Camera-type eye (tissue), 1 donor: ENCODE measurements around the gene HAND1. TPM values are rescaled to one million over a fixed set of nuclear protein-coding genes. Genes with fewer than 3 reads are reported as not detected.

Experiments used
- total RNA-seq: library from RNA; depleted of rRNA; stranded (reverse); fragments of >200 nt; gene quantifications from one replicate; pipeline ENCODE4 v1.2.3, GENCODE V29; 2014

The HAND1 gene
- total RNA-seq = not detected

GRCh38 chr5:154478224-154478565 lies at the start of gene HAND1:
Gene HAND1 (minus strand): TSS chr5:154478227. CDS start chr5:154478008, 219 bp downstream.

DNA sequence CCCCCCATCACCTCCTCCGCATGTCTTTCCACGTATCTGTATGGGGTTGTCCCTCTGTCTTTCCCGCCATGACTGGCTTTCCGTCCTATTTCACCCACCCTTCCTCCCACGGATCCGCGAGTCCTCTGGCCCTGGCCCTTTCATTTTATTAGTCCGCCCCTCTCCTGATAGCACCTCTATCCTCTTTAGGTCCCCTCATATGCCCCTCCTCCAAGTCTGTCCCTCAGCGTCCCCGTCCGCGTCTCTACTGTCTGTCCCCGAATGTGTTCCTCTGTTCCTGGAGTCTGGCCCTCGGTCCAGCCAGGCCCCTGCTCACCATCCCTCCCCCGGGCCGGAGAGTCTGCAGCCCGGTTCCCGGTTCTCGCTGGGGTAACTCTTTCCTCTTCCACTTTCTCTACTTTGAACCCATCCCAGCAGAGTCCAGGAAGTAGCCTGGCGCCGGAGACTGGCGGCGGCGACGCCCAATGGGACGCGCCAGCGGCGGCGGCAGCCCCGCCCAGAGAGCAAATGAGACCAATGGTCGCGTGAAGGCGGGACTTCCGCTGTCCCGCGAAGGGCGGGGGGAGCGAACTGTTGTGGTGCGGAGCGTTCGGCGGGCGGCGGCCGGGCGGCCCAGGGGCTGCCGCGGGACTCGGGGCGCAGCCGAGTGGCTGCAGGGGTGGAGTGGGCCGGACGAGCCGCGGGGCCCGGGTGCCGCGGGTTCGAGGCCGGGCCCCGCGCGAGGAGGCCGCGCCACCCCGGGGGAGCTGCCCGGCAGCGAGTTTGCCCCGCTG lies 32.4 kb downstream of the HAND1 start, which contains the start of gene SAP30L:
TSS of gene SAP30L (plus strand) at position 576 of the 773 bp plus-strand sequence. CDS start 608 bp downstream, outside the sequence.

Other genes with a start within 250 kb of the HAND1 start
- 30.6 TPM for gene SAP30L, start 32.2 kb downstream of the HAND1 start, total RNA-seq